Smooth muscle cell (in vitro differentiated cells): ENCODE measurements around the gene ATP13A5. TPM values are rescaled to one million over a fixed set of nuclear protein-coding genes. Genes with fewer than 3 reads are reported as not detected.

Source experiments
- DNase-seq: peaks from one replicate; lab custom pipeline; 2025; ENCODE audit not compliant: unreplicated experiment; lab: John Stamatoyannopoulos, UW
- H2AFZ ChIP-seq: fragments of 200-600 bp; sonication (generic); 2 replicates; pipeline ENCODE4 v1.6.0; 2016; ENCODE audit warnings: antibody characterized with exemption, low read depth, mild to moderate bottlenecking
- H3F3A ChIP-seq: fragments of 200-600 bp; sonication (generic); 2 replicates; pipeline ENCODE4 v1.6.0; 2017; ENCODE audit warnings: antibody characterized with exemption, low read depth
- H3K27ac ChIP-seq: fragments of 200-600 bp; sonication (generic); 2 replicates; pipeline ENCODE4 v1.5.1; 2016; ENCODE audit warnings: low read depth, mild to moderate bottlenecking
- H3K27me3 ChIP-seq: fragments of 200-600 bp; sonication (generic); 2 replicates; pipeline ENCODE4 v1.6.1; 2016; ENCODE audit warnings: low read depth, mild to moderate bottlenecking
- H3K36me3 ChIP-seq: fragments of 200-600 bp; sonication (generic); 2 replicates; pipeline ENCODE4 v1.5.1; 2016; ENCODE audit warnings: low read depth
- H3K4me1 ChIP-seq: fragments of 200-600 bp; sonication (generic); 2 replicates; pipeline ENCODE4 v1.5.1; 2016; ENCODE audit warnings: low read depth
- H3K4me2 ChIP-seq: fragments of 200-600 bp; sonication (generic); 2 replicates; pipeline ENCODE4 v1.6.0; 2016; ENCODE audit warnings: mild to moderate bottlenecking
- H3K4me3 ChIP-seq: fragments of 200-600 bp; sonication (generic); 2 replicates; pipeline ENCODE4 v1.5.1; 2016; ENCODE audit warnings: mild to moderate bottlenecking
- H3K79me2 ChIP-seq: fragments of 200-600 bp; sonication (generic); 2 replicates; pipeline ENCODE4 v1.6.0; 2016; ENCODE audit warnings: low read depth, mild to moderate bottlenecking
- H3K9ac ChIP-seq: fragments of 200-600 bp; sonication (generic); 2 replicates; pipeline ENCODE4 v1.6.0; 2016; ENCODE audit warnings: low read depth
- H3K9me3 ChIP-seq: fragments of 200-600 bp; sonication (generic); replicated peaks from 2 replicates; pipeline ENCODE4 v1.5.1; 2016; ENCODE audit warnings: low read depth
- H4K20me1 ChIP-seq: fragments of 200-600 bp; sonication (generic); 2 replicates; pipeline ENCODE4 v1.6.0; 2016; ENCODE audit warnings: low read depth
- WGBS: methylation state at CpG from one replicate; pipeline ENCODE4 v1.1.7; 2016; ENCODE audit warnings: low lambda C conversion rate; 5-methylcytosine and 5-hydroxymethylcytosine counted together
- polyA plus RNA-seq: library from polyadenylated mRNA; unstranded; fragments of >200 nt; fragmentation: Nextera tagmentation; extraction: Ambion mirVana; gene quantifications from 2 replicates; pipeline ENCODE4 v1.2.1, GENCODE V29; 2016
- total RNA-seq: library from RNA; depleted of rRNA; stranded (reverse); fragments of >200 nt; gene quantifications from 2 replicates; pipeline ENCODE4 v1.2.3, GENCODE V29; 2014
- TF ChIP-seq, protein P1 (sequence below): fragments of 200-600 bp; sonication (generic); IDR thresholded peaks from 2 replicates; pipeline ENCODE4 v1.5.1; 2017; ENCODE audit warnings: borderline replicate concordance, mild to moderate bottlenecking, antibody characterized with exemption; ENCODE audit not compliant: insufficient read depth, poor library complexity, severe bottlenecking

Gene ATP13A5
- total and polyA plus RNA-seq, 2 experiments from 2014 or later = not detected

DNA sequence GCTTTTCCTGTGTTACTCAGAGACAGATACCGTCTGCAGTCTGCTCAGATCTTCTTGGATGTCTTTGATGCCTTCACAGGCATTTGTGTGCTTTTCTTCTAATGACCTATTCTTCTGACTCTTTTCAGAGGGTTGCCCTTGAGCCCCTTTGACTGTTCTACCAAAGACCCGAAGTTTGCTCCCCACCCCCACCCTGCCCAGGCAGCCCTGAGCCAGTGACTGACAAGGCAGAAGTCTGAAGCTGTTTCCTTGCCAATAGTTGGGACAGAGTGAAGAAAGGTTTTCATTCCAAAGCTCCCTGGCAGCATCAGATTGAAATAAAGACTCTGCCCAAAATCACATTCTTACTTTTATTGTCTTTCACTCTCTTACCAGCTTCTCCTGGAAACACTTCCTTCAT lies 9.0 kb upstream of the ATP13A5 start:
- no peak overlapping the region for H3K9ac ChIP-seq
- H3K36me3 ChIP-seq = no peaks in the 10 kb centered on the region
- H3F3A ChIP-seq = no peaks in the 10 kb centered on the region
- no peak overlapping the region for H3K27ac ChIP-seq
- TF ChIP-seq, protein P1, sequence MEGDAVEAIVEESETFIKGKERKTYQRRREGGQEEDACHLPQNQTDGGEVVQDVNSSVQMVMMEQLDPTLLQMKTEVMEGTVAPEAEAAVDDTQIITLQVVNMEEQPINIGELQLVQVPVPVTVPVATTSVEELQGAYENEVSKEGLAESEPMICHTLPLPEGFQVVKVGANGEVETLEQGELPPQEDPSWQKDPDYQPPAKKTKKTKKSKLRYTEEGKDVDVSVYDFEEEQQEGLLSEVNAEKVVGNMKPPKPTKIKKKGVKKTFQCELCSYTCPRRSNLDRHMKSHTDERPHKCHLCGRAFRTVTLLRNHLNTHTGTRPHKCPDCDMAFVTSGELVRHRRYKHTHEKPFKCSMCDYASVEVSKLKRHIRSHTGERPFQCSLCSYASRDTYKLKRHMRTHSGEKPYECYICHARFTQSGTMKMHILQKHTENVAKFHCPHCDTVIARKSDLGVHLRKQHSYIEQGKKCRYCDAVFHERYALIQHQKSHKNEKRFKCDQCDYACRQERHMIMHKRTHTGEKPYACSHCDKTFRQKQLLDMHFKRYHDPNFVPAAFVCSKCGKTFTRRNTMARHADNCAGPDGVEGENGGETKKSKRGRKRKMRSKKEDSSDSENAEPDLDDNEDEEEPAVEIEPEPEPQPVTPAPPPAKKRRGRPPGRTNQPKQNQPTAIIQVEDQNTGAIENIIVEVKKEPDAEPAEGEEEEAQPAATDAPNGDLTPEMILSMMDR = no peak
- no peaks in the 10 kb centered on the region for H3K4me1 ChIP-seq
- WGBS = 80% methylated on average over 2 of the region's 2 CpGs
- H2AFZ ChIP-seq = no peak overlapping the region
- H3K4me2 ChIP-seq = no peak overlapping the region
- H3K9me3 ChIP-seq = no peaks in the 10 kb centered on the region
- no peaks in the 10 kb centered on the region for H3K79me2 ChIP-seq
- no peak overlapping the region for H3K4me3 ChIP-seq
- DNase-seq = no peak
- H3K27me3 ChIP-seq = no peaks in the 10 kb centered on the region
- no peaks in the 10 kb centered on the region for H4K20me1 ChIP-seq

DNA sequence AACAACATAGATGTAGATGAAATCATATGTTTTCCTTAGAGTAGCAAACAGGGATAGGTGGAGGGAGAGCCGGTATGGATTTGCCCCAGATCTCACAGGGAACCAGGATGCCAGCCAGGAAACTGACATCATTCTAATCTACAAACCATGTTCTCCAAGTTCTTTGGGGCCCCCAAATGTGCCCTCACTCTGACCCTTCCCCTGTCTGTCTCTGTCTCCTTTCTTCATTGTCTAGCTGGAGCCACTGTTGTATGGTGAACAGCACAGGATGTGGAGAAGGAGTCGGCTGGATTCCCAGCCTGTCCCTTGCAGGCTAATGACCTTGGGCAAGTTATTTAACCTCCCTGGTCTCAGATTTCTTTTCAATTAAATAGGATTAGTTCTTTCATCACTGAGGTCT lies 962 bp downstream of the ATP13A5 start:
- Histone ChIP-seq H3K9me3 (no peaks in the 10 kb centered on the region), H3K4me3 (no peak overlapping the region), H4K20me1 (no peaks in the 10 kb centered on the region), H3K9ac (no peak overlapping the region), H3K27me3 (no peaks in the 10 kb centered on the region), H3K4me1 (no peaks in the 10 kb centered on the region), H3K79me2 (no peaks in the 10 kb centered on the region), H3F3A (no peaks in the 10 kb centered on the region), H2AFZ (no peak overlapping the region), H3K36me3 (no peaks in the 10 kb centered on the region), H3K27ac (no peak overlapping the region), H3K4me2 (no peak overlapping the region)
- TF ChIP-seq, protein P1 = no peak
- WGBS = 83% methylated on average over 2 of the region's 2 CpGs
- DNase-seq = no peak

DNA sequence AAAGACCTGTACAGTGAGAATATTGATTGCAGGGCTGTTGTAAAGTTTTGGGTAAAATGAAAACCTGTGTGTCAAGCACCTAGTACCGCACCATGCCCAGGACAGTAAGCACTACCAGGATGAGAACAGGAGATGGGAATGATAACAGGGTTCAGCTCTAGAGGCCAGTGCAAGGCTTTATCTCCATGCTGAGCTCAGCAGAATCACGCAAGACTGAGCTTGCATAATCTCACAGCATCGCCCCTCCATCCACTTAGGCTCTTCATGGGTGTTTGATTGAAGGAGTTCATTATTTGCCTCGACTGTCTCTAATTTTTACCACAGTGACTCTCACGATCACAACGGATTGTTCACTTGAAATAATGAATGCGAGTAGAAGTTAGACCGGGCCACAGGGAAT lies 2.9 kb downstream of the ATP13A5 start:
- Histone ChIP-seq H3K4me2 (no peak overlapping the region), H2AFZ (no peak overlapping the region), H4K20me1 (no peaks in the 10 kb centered on the region), H3K4me3 (no peak overlapping the region), H3K9me3 (no peaks in the 10 kb centered on the region), H3K27ac (no peak overlapping the region), H3K9ac (no peak overlapping the region), H3K36me3 (no peaks in the 10 kb centered on the region), H3K27me3 (no peaks in the 10 kb centered on the region), H3K4me1 (no peaks in the 10 kb centered on the region), H3F3A (no peaks in the 10 kb centered on the region), H3K79me2 (no peaks in the 10 kb centered on the region)
- 90% methylated on average over 8 of the region's 8 CpGs for WGBS
- no peak for DNase-seq
- TF ChIP-seq, protein P1 = no peak

DNA sequence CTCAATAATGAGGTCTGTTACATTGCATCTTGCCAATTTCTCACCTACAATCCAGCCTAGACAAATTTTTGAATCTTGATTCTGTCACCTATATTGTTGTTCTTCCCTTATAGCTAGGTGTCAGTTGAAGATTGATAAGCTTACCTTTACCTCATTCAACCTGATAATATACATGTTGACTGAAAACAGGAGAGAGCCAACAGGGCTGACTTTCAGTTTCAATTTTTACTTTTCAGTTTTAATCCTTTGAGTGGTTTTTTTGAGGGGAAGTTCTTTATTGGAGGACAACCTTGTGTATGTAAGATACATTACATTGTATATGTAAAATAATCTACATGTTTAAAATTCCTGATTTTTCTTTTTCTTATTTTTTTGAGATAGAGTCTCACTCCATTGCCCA lies 5.8 kb downstream of the ATP13A5 start:
- H3K4me1 ChIP-seq = no peaks in the 10 kb centered on the region

More for the DNA sequence above, 5.8 kb downstream of the ATP13A5 start:
- no peak overlapping the region for H2AFZ ChIP-seq
- H3K9ac ChIP-seq = no peak overlapping the region
- H3K9me3 ChIP-seq = no peaks in the 10 kb centered on the region
- no peaks in the 10 kb centered on the region for H3F3A ChIP-seq
- no peaks in the 10 kb centered on the region for H4K20me1 ChIP-seq
- no peak for DNase-seq
- TF ChIP-seq, protein P1 = no peak
- no peak overlapping the region for H3K27ac ChIP-seq
- no peak overlapping the region for H3K4me2 ChIP-seq
- no peaks in the 10 kb centered on the region for H3K27me3 ChIP-seq
- H3K4me3 ChIP-seq = no peak overlapping the region
- H3K79me2 ChIP-seq = no peaks in the 10 kb centered on the region
- no peaks in the 10 kb centered on the region for H3K36me3 ChIP-seq
